ENCODE results near the gene CNTNAP2.

Gene CNTNAP2

GRCh38 chr7:147984265-147984664 is 1867.7 kb downstream of the CNTNAP2 start:
- TF ChIP-seq PAX5 (IDR thresholded peaks at IDR 0.05; ENCODE audit: insufficient read depth, low read length, severe bottlenecking) = no peak
- TF ChIP-seq POLR2AphosphoS5 (IDR thresholded peaks at IDR 0.05; ENCODE audit: low read depth, low read length) = no peak
- no peak for TF ChIP-seq POLR2A (IDR thresholded peaks at IDR 0.05; ENCODE audit: low read depth, low read length)
- TF ChIP-seq POU2F2 (IDR thresholded peaks at IDR 0.05; ENCODE audit: low read depth, low read length) = no peak
- TF ChIP-seq TAF1 (IDR thresholded peaks at IDR 0.05; ENCODE audit: low read depth, low read length) = no peak
- TF ChIP-seq SPI1 (IDR thresholded peaks at IDR 0.05; ENCODE audit: low read depth, low read length) = no peak
- DNase-seq (ENCODE audit: insufficient read length, low spot score) = no peak
- no peak for FAIRE-seq

- TF ChIP-seq SPI1 (IDR thresholded peaks at IDR 0.05; ENCODE audit: low read depth, low read length) = no peak
- no peak for TF ChIP-seq POLR2AphosphoS5 (IDR thresholded peaks at IDR 0.05; ENCODE audit: low read depth, low read length)
- no peak for TF ChIP-seq PAX5 (IDR thresholded peaks at IDR 0.05; ENCODE audit: insufficient read depth, low read length, severe bottlenecking)
- TF ChIP-seq TAF1 (IDR thresholded peaks at IDR 0.05; ENCODE audit: low read depth, low read length) = no peak
- no peak for TF ChIP-seq POU2F2 (IDR thresholded peaks at IDR 0.05; ENCODE audit: low read depth, low read length)
- TF ChIP-seq POLR2A (IDR thresholded peaks at IDR 0.05; ENCODE audit: low read depth, low read length) = no peak
- DNase-seq (ENCODE audit: insufficient read length, low spot score) = no peak
- FAIRE-seq = no peak
These were observed 1873.5 kb downstream of the CNTNAP2 start for GRCh38 chr7:147990079-147990478.

GRCh38 chr7:147990942-147991341 is 1874.3 kb downstream of the CNTNAP2 start:
- no peak for DNase-seq (ENCODE audit: insufficient read length, low spot score)
- TF ChIP-seq POU2F2 (IDR thresholded peaks at IDR 0.05; ENCODE audit: low read depth, low read length) (no peak), POLR2A (IDR thresholded peaks at IDR 0.05; ENCODE audit: low read depth, low read length) (no peak), POLR2AphosphoS5 (IDR thresholded peaks at IDR 0.05; ENCODE audit: low read depth, low read length) (no peak), PAX5 (IDR thresholded peaks at IDR 0.05; ENCODE audit: insufficient read depth, low read length, severe bottlenecking) (no peak), SPI1 (IDR thresholded peaks at IDR 0.05; ENCODE audit: low read depth, low read length) (no peak), TAF1 (IDR thresholded peaks at IDR 0.05; ENCODE audit: low read depth, low read length) (no peak)
- no peak for FAIRE-seq

GRCh38 chr7:147992698-147993097 is 1876.1 kb downstream of the CNTNAP2 start:
- FAIRE-seq = no peak
- TF ChIP-seq PAX5 (IDR thresholded peaks at IDR 0.05; ENCODE audit: insufficient read depth, low read length, severe bottlenecking) (no peak), POU2F2 (IDR thresholded peaks at IDR 0.05; ENCODE audit: low read depth, low read length) (no peak), POLR2A (IDR thresholded peaks at IDR 0.05; ENCODE audit: low read depth, low read length) (no peak), SPI1 (IDR thresholded peaks at IDR 0.05; ENCODE audit: low read depth, low read length) (no peak), POLR2AphosphoS5 (IDR thresholded peaks at IDR 0.05; ENCODE audit: low read depth, low read length) (no peak), TAF1 (IDR thresholded peaks at IDR 0.05; ENCODE audit: low read depth, low read length) (no peak)
- no peak for DNase-seq (ENCODE audit: insufficient read length, low spot score)

- FAIRE-seq (no peak), DNase-seq (ENCODE audit: insufficient read length, low spot score) (no peak)
- TF ChIP-seq POU2F2 (IDR thresholded peaks at IDR 0.05; ENCODE audit: low read depth, low read length) (no peak), TAF1 (IDR thresholded peaks at IDR 0.05; ENCODE audit: low read depth, low read length) (no peak)
These were observed 1881.0 kb downstream of the CNTNAP2 start for GRCh38 chr7:147997636-147998035.

- FAIRE-seq (no peak), DNase-seq (ENCODE audit: insufficient read length, low spot score) (no peak)
- TF ChIP-seq PAX5 (IDR thresholded peaks at IDR 0.05; ENCODE audit: insufficient read depth, low read length, severe bottlenecking) (no peak), POU2F2 (IDR thresholded peaks at IDR 0.05; ENCODE audit: low read depth, low read length) (no peak), TAF1 (IDR thresholded peaks at IDR 0.05; ENCODE audit: low read depth, low read length) (no peak), POLR2A (IDR thresholded peaks at IDR 0.05; ENCODE audit: low read depth, low read length) (no peak), POLR2AphosphoS5 (IDR thresholded peaks at IDR 0.05; ENCODE audit: low read depth, low read length) (no peak), SPI1 (IDR thresholded peaks at IDR 0.05; ENCODE audit: low read depth, low read length) (no peak)
These were observed 1883.4 kb downstream of the CNTNAP2 start for GRCh38 chr7:147999962-148000361.

- no peak for DNase-seq (ENCODE audit: insufficient read length, low spot score)
- no peak for FAIRE-seq
- no peak for TF ChIP-seq POLR2A (IDR thresholded peaks at IDR 0.05; ENCODE audit: low read depth, low read length)
- TF ChIP-seq POLR2AphosphoS5 (IDR thresholded peaks at IDR 0.05; ENCODE audit: low read depth, low read length) = no peak
- no peak for TF ChIP-seq SPI1 (IDR thresholded peaks at IDR 0.05; ENCODE audit: low read depth, low read length)
- TF ChIP-seq POU2F2 (IDR thresholded peaks at IDR 0.05; ENCODE audit: low read depth, low read length) = no peak
- no peak for TF ChIP-seq PAX5 (IDR thresholded peaks at IDR 0.05; ENCODE audit: insufficient read depth, low read length, severe bottlenecking)
- TF ChIP-seq TAF1 (IDR thresholded peaks at IDR 0.05; ENCODE audit: low read depth, low read length) = no peak
These were observed 1895.2 kb downstream of the CNTNAP2 start for GRCh38 chr7:148011753-148012152.

GRCh38 chr7:148014001-148014400 is 1897.4 kb downstream of the CNTNAP2 start:
- FAIRE-seq (no peak), DNase-seq (ENCODE audit: insufficient read length, low spot score) (no peak)
- TF ChIP-seq PAX5 (IDR thresholded peaks at IDR 0.05; ENCODE audit: insufficient read depth, low read length, severe bottlenecking) (no peak), POLR2AphosphoS5 (IDR thresholded peaks at IDR 0.05; ENCODE audit: low read depth, low read length) (no peak), SPI1 (IDR thresholded peaks at IDR 0.05; ENCODE audit: low read depth, low read length) (no peak), POU2F2 (IDR thresholded peaks at IDR 0.05; ENCODE audit: low read depth, low read length) (no peak), TAF1 (IDR thresholded peaks at IDR 0.05; ENCODE audit: low read depth, low read length) (no peak), POLR2A (IDR thresholded peaks at IDR 0.05; ENCODE audit: low read depth, low read length) (no peak)

- FAIRE-seq (no peak), DNase-seq (ENCODE audit: insufficient read length, low spot score) (no peak)
- no peak for TF ChIP-seq POU2F2 (IDR thresholded peaks at IDR 0.05; ENCODE audit: low read depth, low read length)
- TF ChIP-seq TAF1 (IDR thresholded peaks at IDR 0.05; ENCODE audit: low read depth, low read length) = no peak
- TF ChIP-seq POLR2A (IDR thresholded peaks at IDR 0.05; ENCODE audit: low read depth, low read length) = no peak
- no peak for TF ChIP-seq SPI1 (IDR thresholded peaks at IDR 0.05; ENCODE audit: low read depth, low read length)
These were observed 1897.9 kb downstream of the CNTNAP2 start for GRCh38 chr7:148014541-148014940.

GRCh38 chr7:148017126-148017525 is 1900.5 kb downstream of the CNTNAP2 start:
- FAIRE-seq (no peak), DNase-seq (ENCODE audit: insufficient read length, low spot score) (no peak)
- TF ChIP-seq SPI1 (IDR thresholded peaks at IDR 0.05; ENCODE audit: low read depth, low read length) = no peak
- TF ChIP-seq PAX5 (IDR thresholded peaks at IDR 0.05; ENCODE audit: insufficient read depth, low read length, severe bottlenecking) = no peak
- no peak for TF ChIP-seq POLR2A (IDR thresholded peaks at IDR 0.05; ENCODE audit: low read depth, low read length)
- no peak for TF ChIP-seq POLR2AphosphoS5 (IDR thresholded peaks at IDR 0.05; ENCODE audit: low read depth, low read length)
- no peak for TF ChIP-seq TAF1 (IDR thresholded peaks at IDR 0.05; ENCODE audit: low read depth, low read length)
- no peak for TF ChIP-seq POU2F2 (IDR thresholded peaks at IDR 0.05; ENCODE audit: low read depth, low read length)
